Measurements from ENCODE around the gene ARL8A.
A peak's percentile ranks its signal among the peaks of the same experiment; 100 is the strongest.

Gene ARL8A

GRCh38 chr1:202154766-202155477, 10.4 kb upstream of the ARL8A start:
- H3K4me2 ChIP-seq (ENCODE audit: low read depth, low read length, poor library complexity, severe bottlenecking) = peak overlapping the region; percentile 96
- H3K9ac ChIP-seq (ENCODE audit: low read depth, low read length, poor library complexity, severe bottlenecking) = peak overlapping the region; percentile 100
- peaks cover 3% of the 10 kb centered on the region; the same call in 1 of the 2 replicates for H3F3A ChIP-seq (ENCODE audit: low read depth)
- no peaks in the 10 kb centered on the region for H3K9me2 ChIP-seq (replicated peaks; ENCODE audit: low read depth, low read length)
- no peak overlapping the region for H2AFZ ChIP-seq (ENCODE audit: low read length)
- peaks cover 94% of the 10 kb centered on the region for H3K79me2 ChIP-seq (ENCODE audit: insufficient read depth, low read length)
- no peaks in the 10 kb centered on the region for H3K9me3 ChIP-seq (ENCODE audit: insufficient read depth, low read depth, low read length)
- H3K4me3 ChIP-seq (ENCODE audit: low read length, poor library complexity, severe bottlenecking) = peak overlapping the region; percentile 98
- no peak for TF ChIP-seq EZH2phosphoT487 (IDR thresholded peaks at IDR 0.05; ENCODE audit: borderline replicate concordance)
- TF ChIP-seq CTCF (conservative IDR thresholded peaks at IDR 0.05; ENCODE audit: low read length) = peak; percentile 79
- H3K4me1 ChIP-seq (ENCODE audit: insufficient read depth, low read length, poor library complexity, severe bottlenecking) = peaks cover 64% of the 10 kb centered on the region
- H3K27me3 ChIP-seq (ENCODE audit: insufficient read depth, low read length, poor library complexity, severe bottlenecking) = no peaks in the 10 kb centered on the region
- H3K36me3 ChIP-seq (ENCODE audit: insufficient read depth, low read length) = peaks cover 70% of the 10 kb centered on the region
- peaks cover 83% of the 10 kb centered on the region for H4K20me1 ChIP-seq (ENCODE audit: insufficient read depth, low read length, poor library complexity, severe bottlenecking)

GRCh38 chr1:202154148-202154765, 9.7 kb upstream of the ARL8A start:
- H3K27me3 ChIP-seq (ENCODE audit: insufficient read depth, low read length, poor library complexity, severe bottlenecking) = no peaks in the 10 kb centered on the region
- H3K4me3 ChIP-seq (ENCODE audit: low read length, poor library complexity, severe bottlenecking) = peak overlapping the region; percentile 98
- peaks cover 70% of the 10 kb centered on the region for H3K36me3 ChIP-seq (ENCODE audit: insufficient read depth, low read length)
- H3K4me2 ChIP-seq (ENCODE audit: low read depth, low read length, poor library complexity, severe bottlenecking) = peak overlapping the region; percentile 96
- H3K9ac ChIP-seq (ENCODE audit: low read depth, low read length, poor library complexity, severe bottlenecking) = peak overlapping the region; percentile 1
- peaks cover 88% of the 10 kb centered on the region for H4K20me1 ChIP-seq (ENCODE audit: insufficient read depth, low read length, poor library complexity, severe bottlenecking)
- H3K4me1 ChIP-seq (ENCODE audit: insufficient read depth, low read length, poor library complexity, severe bottlenecking) = peaks cover 64% of the 10 kb centered on the region
- no peaks in the 10 kb centered on the region for H3K9me2 ChIP-seq (replicated peaks; ENCODE audit: low read depth, low read length)
- H3K79me2 ChIP-seq (ENCODE audit: insufficient read depth, low read length) = peaks cover 88% of the 10 kb centered on the region
- H2AFZ ChIP-seq (ENCODE audit: low read length) = no peak overlapping the region
- H3K9me3 ChIP-seq (ENCODE audit: insufficient read depth, low read depth, low read length) = no peaks in the 10 kb centered on the region
- TF ChIP-seq EZH2phosphoT487 (IDR thresholded peaks at IDR 0.05; ENCODE audit: borderline replicate concordance) = no peak
- TF ChIP-seq CTCF (conservative IDR thresholded peaks at IDR 0.05; ENCODE audit: low read length) = no peak
- H3F3A ChIP-seq (ENCODE audit: low read depth) = peaks cover 6% of the 10 kb centered on the region

- H4K20me1 ChIP-seq (ENCODE audit: insufficient read depth, low read length, poor library complexity, severe bottlenecking) = peaks cover 83% of the 10 kb centered on the region
- no peaks in the 10 kb centered on the region for H3K27me3 ChIP-seq (ENCODE audit: insufficient read depth, low read length, poor library complexity, severe bottlenecking)
- H3K9me3 ChIP-seq (ENCODE audit: insufficient read depth, low read depth, low read length) = no peaks in the 10 kb centered on the region
- H2AFZ ChIP-seq (ENCODE audit: low read length) = no peak overlapping the region
- H3K4me2 ChIP-seq (ENCODE audit: low read depth, low read length, poor library complexity, severe bottlenecking) = peak overlapping the region; percentile 96
- H3K9ac ChIP-seq (ENCODE audit: low read depth, low read length, poor library complexity, severe bottlenecking) = no peak overlapping the region
- no peak for TF ChIP-seq CTCF (conservative IDR thresholded peaks at IDR 0.05; ENCODE audit: low read length)
- no peak for TF ChIP-seq EZH2phosphoT487 (IDR thresholded peaks at IDR 0.05; ENCODE audit: borderline replicate concordance)
- peaks cover 79% of the 10 kb centered on the region for H3K36me3 ChIP-seq (ENCODE audit: insufficient read depth, low read length)
- peaks cover 59% of the 10 kb centered on the region for H3K4me1 ChIP-seq (ENCODE audit: insufficient read depth, low read length, poor library complexity, severe bottlenecking)
- peaks cover 78% of the 10 kb centered on the region for H3K79me2 ChIP-seq (ENCODE audit: insufficient read depth, low read length)
- peaks cover 6% of the 10 kb centered on the region for H3F3A ChIP-seq (ENCODE audit: low read depth)
- no peak overlapping the region for H3K4me3 ChIP-seq (ENCODE audit: low read length, poor library complexity, severe bottlenecking)
- no peaks in the 10 kb centered on the region for H3K9me2 ChIP-seq (replicated peaks; ENCODE audit: low read depth, low read length)
Observed at GRCh38 chr1:202153284-202153683, 8.7 kb upstream of the ARL8A start.

Measured in Loucy (cell line).